ENCODE measurements around the gene ARL15. TPM values are rescaled to one million over a fixed set of nuclear protein-coding genes. Genes with fewer than 3 reads are reported as not detected.

The ARL15 gene
- total RNA-seq, 1 donor from 2014 or later: 74.4 TPM

DNA sequence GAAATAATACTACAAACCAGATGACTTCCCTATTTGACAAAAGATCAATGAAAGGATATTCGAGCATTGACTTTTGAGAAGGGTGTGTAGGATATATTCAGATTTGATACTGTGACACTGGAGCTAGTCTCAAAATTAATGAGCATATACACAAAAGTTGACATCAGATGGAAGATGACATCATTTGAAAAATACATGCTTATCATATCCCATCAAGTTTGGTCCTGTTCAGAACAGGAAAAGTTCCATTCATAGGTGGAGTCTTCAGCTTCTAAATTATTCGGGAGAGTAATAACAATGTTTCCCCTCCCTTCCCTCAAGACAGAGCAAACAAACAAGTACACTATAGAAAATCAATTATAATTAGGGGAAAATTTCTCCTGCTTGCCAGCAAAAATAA, 401.6 kb downstream of the ARL15 start:
- H3K36me3 ChIP-seq: no peaks in the 10 kb centered on the region
- no peak overlapping the region for H3K27ac ChIP-seq
- no peaks in the 10 kb centered on the region for H3K27me3 ChIP-seq
- DNase-seq (ENCODE audit: extremely low spot score in 2 of 2): no peak
- intact Hi-C loops (cut with DNase I): no loop called here
- TF ChIP-seq, protein P1, sequence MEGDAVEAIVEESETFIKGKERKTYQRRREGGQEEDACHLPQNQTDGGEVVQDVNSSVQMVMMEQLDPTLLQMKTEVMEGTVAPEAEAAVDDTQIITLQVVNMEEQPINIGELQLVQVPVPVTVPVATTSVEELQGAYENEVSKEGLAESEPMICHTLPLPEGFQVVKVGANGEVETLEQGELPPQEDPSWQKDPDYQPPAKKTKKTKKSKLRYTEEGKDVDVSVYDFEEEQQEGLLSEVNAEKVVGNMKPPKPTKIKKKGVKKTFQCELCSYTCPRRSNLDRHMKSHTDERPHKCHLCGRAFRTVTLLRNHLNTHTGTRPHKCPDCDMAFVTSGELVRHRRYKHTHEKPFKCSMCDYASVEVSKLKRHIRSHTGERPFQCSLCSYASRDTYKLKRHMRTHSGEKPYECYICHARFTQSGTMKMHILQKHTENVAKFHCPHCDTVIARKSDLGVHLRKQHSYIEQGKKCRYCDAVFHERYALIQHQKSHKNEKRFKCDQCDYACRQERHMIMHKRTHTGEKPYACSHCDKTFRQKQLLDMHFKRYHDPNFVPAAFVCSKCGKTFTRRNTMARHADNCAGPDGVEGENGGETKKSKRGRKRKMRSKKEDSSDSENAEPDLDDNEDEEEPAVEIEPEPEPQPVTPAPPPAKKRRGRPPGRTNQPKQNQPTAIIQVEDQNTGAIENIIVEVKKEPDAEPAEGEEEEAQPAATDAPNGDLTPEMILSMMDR (IDR thresholded peaks at IDR 0.05): no peak
- TF ChIP-seq POLR2A (IDR thresholded peaks at IDR 0.05) (no peak), POLR2AphosphoS5 (IDR thresholded peaks at IDR 0.05; ENCODE audit: insufficient read depth in 1 of 2, low read depth in 1 of 2) (no peak)
- H3K4me3 ChIP-seq: no peak overlapping the region
- H3K9me3 ChIP-seq: no peaks in the 10 kb centered on the region
- H3K4me1 ChIP-seq: no peaks in the 10 kb centered on the region

DNA sequence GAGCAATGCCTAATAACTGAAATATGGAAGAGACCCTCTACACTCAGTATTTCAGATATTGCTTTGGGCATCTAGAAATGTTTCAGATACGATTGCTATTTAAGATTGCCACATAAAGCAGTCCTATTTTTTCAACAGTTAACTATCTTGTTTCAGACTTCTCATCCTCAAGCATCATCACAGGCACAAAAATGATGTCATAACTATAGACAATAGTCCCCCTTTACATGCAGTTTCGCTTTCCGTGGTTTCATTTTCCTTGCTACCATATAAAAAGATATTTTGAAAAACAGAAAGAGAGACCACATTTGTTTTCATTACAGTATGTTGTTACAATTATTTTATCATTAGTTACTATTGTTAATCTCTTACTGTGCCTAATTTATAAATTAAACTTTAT, 402.5 kb downstream of the ARL15 start:
- Histone ChIP-seq H3K4me3 (no peak overlapping the region), H3K9me3 (no peaks in the 10 kb centered on the region), H3K27ac (no peak overlapping the region), H3K4me1 (no peaks in the 10 kb centered on the region), H3K27me3 (no peaks in the 10 kb centered on the region), H3K36me3 (no peaks in the 10 kb centered on the region)
- no peak for TF ChIP-seq POLR2AphosphoS5 (IDR thresholded peaks at IDR 0.05; ENCODE audit: insufficient read depth in 1 of 2, low read depth in 1 of 2)
- no peak for TF ChIP-seq POLR2A (IDR thresholded peaks at IDR 0.05)
- TF ChIP-seq, protein P1 (IDR thresholded peaks at IDR 0.05): no peak
- no peak for DNase-seq (ENCODE audit: extremely low spot score in 2 of 2)
- intact Hi-C loops (cut with DNase I): no loop called here

DNA sequence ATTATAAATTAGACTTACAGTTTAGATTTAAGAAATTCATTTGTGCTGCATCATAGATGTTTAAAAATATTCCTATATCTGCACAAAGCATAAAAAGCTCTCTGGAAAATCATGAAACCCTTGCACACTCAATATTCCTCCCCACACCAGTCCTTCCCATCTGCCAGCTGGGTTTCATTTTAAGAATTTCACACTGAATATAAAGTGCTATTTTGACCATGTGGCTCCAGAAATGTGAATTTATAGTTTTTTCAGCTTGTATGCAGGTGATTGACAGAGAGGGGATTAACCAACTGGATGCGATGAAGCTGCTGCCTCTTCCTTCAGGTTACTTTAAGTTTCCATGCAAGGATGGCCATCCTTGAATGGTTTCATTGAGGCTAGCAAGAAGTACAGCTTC, 403.6 kb downstream of the ARL15 start:
- DNase-seq (ENCODE audit: extremely low spot score in 2 of 2): no peak
- intact Hi-C loops (cut with DNase I): no loop called here

DNA sequence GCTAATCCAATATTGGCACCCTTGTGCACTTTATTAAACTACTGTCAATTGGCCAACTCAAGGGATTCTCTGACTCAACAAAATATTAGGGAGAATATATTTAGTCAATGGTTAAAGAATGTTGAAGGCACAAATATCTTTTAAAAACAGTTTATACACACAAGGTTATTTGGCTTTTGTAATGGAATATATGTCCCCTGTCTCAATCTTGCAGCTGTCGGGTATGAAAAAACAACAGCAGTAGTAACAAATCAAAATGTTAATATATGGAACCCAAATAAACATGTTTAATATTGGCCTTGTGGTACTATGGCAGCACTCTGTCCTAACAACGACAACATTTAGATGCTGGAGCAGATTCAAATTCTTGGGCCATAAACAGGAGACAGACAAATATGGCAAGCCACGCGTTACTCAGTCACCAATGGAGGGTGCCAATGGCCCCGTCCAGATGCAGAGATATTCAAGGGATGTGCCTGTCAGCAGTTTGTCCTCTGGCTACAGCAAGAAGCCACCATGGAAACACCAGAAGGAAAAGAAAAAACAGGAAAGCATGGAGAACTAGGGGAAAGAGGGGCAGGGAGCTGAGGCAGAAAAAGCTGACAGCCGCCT, 408.0 kb downstream of the ARL15 start:
- no peak for DNase-seq (ENCODE audit: extremely low spot score in 2 of 2)
- no peaks in the 10 kb centered on the region for H3K9me3 ChIP-seq
- TF ChIP-seq POLR2AphosphoS5 (IDR thresholded peaks at IDR 0.05; ENCODE audit: insufficient read depth in 1 of 2, low read depth in 1 of 2) (no peak), POLR2A (IDR thresholded peaks at IDR 0.05) (no peak)
- TF ChIP-seq, protein P1 (IDR thresholded peaks at IDR 0.05): no peak
- no peak overlapping the region for H3K27ac ChIP-seq
- H3K4me3 ChIP-seq: no peak overlapping the region
- H3K4me1 ChIP-seq: no peaks in the 10 kb centered on the region
- H3K27me3 ChIP-seq: no peaks in the 10 kb centered on the region
- intact Hi-C loops (cut with DNase I): no loop called here
- H3K36me3 ChIP-seq: no peaks in the 10 kb centered on the region

More for the DNA sequence above, 403.6 kb downstream of the ARL15 start:
- Histone ChIP-seq H3K4me1 (no peaks in the 10 kb centered on the region), H3K27ac (no peak overlapping the region), H3K27me3 (no peaks in the 10 kb centered on the region), H3K9me3 (no peaks in the 10 kb centered on the region), H3K36me3 (no peaks in the 10 kb centered on the region), H3K4me3 (no peak overlapping the region)
- TF ChIP-seq POLR2A (IDR thresholded peaks at IDR 0.05) (no peak), POLR2AphosphoS5 (IDR thresholded peaks at IDR 0.05; ENCODE audit: insufficient read depth in 1 of 2, low read depth in 1 of 2) (no peak)
- TF ChIP-seq, protein P1 (IDR thresholded peaks at IDR 0.05): no peak

DNA sequence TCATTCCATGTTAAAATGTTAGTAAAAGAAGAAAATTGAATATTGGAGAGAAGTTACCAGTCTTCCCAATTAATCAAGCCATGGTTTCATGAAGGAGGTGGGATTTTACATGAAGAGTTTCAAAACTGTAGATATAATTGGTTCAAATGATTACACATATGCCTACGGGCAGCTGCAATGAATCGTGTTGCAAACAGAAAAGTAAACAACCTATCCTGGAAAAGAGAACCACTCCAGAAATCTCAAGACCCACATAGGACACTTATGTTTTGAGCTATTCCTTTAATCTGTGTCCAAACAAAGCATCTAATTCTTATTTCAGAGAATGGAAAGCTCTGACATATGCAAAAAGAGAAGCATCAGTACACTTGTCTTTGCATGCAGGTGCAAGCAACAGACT, 409.7 kb downstream of the ARL15 start:
- Histone ChIP-seq H3K4me1 (no peaks in the 10 kb centered on the region), H3K27ac (no peak overlapping the region), H3K4me3 (no peak overlapping the region), H3K36me3 (no peaks in the 10 kb centered on the region), H3K9me3 (no peaks in the 10 kb centered on the region), H3K27me3 (no peaks in the 10 kb centered on the region)
- intact Hi-C loops (cut with DNase I): no loop called here
- TF ChIP-seq POLR2AphosphoS5 (IDR thresholded peaks at IDR 0.05; ENCODE audit: insufficient read depth in 1 of 2, low read depth in 1 of 2): no peak
- TF ChIP-seq POLR2A (IDR thresholded peaks at IDR 0.05): no peak
- TF ChIP-seq, protein P1 (IDR thresholded peaks at IDR 0.05): no peak
- DNase-seq (ENCODE audit: extremely low spot score in 2 of 2): no peak

Data from vagina (tissue), 2 donors.